Uterus (tissue), 4 donors: ENCODE data around the gene ACOXL. TPM values are rescaled to one million over a fixed set of nuclear protein-coding genes. Genes with fewer than 3 reads are reported as not detected.
"Not testable (repeated sequence)": the region's sequence is repeated elsewhere in the genome, so short reads cannot be mapped to it uniquely, and the experiment has no call there.

Experiments used
- DNase-seq, 2 donors: peaks; one replicate each; pipeline ENCODE4 v3.0.0-alpha.2; 2019 to 2020
- H3K27ac ChIP-seq, 2 donors: fragments of 200-600 bp; sonication (generic); 1 replicate in 1 of 2; 2 replicates in 1 of 2; pipeline ENCODE4 v1.5.1; 2016 to 2018
- H3K27me3 ChIP-seq, 2 donors: fragments of 200-600 bp; sonication (generic); one replicate each; pipeline ENCODE4 v1.5.1; 2018 to 2019; ENCODE audit warnings: control low read depth in 1 of 2
- H3K36me3 ChIP-seq, 2 donors: fragments of 200-600 bp; sonication (generic); one replicate each; pipeline ENCODE4 v1.5.1; 2019; ENCODE audit warnings: control low read depth in 1 of 2
- H3K4me1 ChIP-seq, 2 donors: fragments of 200-600 bp; sonication (generic); one replicate each; pipeline ENCODE4 v1.5.1; 2018 to 2019; ENCODE audit warnings: control low read depth in 1 of 2
- H3K4me3 ChIP-seq, 2 donors: fragments of 200-600 bp; sonication (generic); 1 replicate in 1 of 2; 2 replicates in 1 of 2; pipeline ENCODE4 v1.5.1; 2018 to 2019; ENCODE audit warnings: mild to moderate bottlenecking in 1 of 2
- H3K9me3 ChIP-seq, 2 donors: fragments of 200-600 bp; sonication (generic); one replicate each; pipeline ENCODE4 v1.5.1; 2019; ENCODE audit warnings: control low read depth in 1 of 2
- POLR2A ChIP-seq, 2 donors: fragments of 450-650 bp; IDR thresholded peaks; one replicate each; pipeline ENCODE4 v1.6.1; 2016; ENCODE audit warnings: antibody characterized with exemption in 2 of 2, mild to moderate bottlenecking in 1 of 2, moderate library complexity in 1 of 2
- intact Hi-C: fragments of 100-400 bp; cut with DNase I; formaldehyde crosslinking; loops from one replicate; pipeline ENCODE4 v1.15.1; 2023; ENCODE audit warnings: low total_unique reads
- total RNA-seq, 4 donors: library from RNA; depleted of rRNA in 3 of 4; stranded (reverse); fragments of >200 nt in 3 of 4; gene quantifications; one replicate each; pipeline versions ENCODE4 v1.1.0 to v1.2.4, GENCODE V29; 2014 to 2023
- TF ChIP-seq, protein P1 (sequence below), 4 experiments: fragments of 200-600 bp in 2 of 4; fragments of 450-650 bp in 2 of 4; sonication (generic) in 2 of 4; IDR thresholded peaks; one replicate each; pipeline ENCODE4 v1.5.1; 2016 to 2019; ENCODE audit warnings: antibody characterized with exemption in 4 of 4, mild to moderate bottlenecking in 2 of 4, moderate library complexity in 1 of 4
- donor health status: DM: yes; HTN: yes; CAD: no.

The ACOXL gene
- total RNA-seq, 4 donors from 2014 or later = 0.18 to 0.41 TPM; not detected in 2

DNA sequence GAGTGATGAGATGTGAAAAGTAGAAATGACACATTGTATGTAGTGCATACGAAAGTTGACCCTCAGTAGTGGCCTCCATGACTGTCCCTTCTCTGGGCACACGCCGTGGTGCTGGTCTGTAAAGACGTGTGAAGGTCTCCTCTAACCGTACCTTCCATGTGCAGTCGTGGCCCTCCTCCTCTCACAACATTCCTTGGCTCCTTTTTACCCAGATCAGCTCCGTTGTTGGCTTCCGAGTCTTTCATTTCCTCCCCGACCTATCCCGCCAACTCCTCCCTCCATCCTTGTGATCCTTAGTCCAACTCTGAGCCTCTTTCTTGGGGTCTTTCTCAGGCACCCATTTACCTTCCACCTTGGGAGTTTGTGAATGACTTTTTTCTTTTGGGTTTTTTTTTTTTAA is 227.9 kb downstream of the ACOXL start:
- intact Hi-C loops = no loop called here
- H3K27ac ChIP-seq = no peak overlapping the region

GRCh38 chr2:110960954-110961353 is 228.6 kb downstream of the ACOXL start:
- Histone ChIP-seq H3K36me3 (no peaks in the 10 kb centered on the region), H3K27me3 (no peaks in the 10 kb centered on the region), H3K27ac (no peak overlapping the region), H3K9me3 (no peaks in the 10 kb centered on the region), H3K4me3 (no peak overlapping the region), H3K4me1 (no peaks in the 10 kb centered on the region)
- intact Hi-C loops = no loop called here
- no peak for DNase-seq
- TF ChIP-seq POLR2A (IDR thresholded peaks at IDR 0.05) = no peak
- TF ChIP-seq, protein P1, sequence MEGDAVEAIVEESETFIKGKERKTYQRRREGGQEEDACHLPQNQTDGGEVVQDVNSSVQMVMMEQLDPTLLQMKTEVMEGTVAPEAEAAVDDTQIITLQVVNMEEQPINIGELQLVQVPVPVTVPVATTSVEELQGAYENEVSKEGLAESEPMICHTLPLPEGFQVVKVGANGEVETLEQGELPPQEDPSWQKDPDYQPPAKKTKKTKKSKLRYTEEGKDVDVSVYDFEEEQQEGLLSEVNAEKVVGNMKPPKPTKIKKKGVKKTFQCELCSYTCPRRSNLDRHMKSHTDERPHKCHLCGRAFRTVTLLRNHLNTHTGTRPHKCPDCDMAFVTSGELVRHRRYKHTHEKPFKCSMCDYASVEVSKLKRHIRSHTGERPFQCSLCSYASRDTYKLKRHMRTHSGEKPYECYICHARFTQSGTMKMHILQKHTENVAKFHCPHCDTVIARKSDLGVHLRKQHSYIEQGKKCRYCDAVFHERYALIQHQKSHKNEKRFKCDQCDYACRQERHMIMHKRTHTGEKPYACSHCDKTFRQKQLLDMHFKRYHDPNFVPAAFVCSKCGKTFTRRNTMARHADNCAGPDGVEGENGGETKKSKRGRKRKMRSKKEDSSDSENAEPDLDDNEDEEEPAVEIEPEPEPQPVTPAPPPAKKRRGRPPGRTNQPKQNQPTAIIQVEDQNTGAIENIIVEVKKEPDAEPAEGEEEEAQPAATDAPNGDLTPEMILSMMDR (IDR thresholded peaks at IDR 0.05) = no peak

More for the DNA sequence above, 227.9 kb downstream of the ACOXL start:
- DNase-seq = no peak
- H3K27me3 ChIP-seq = no peaks in the 10 kb centered on the region
- H3K4me1 ChIP-seq = no peaks in the 10 kb centered on the region
- H3K9me3 ChIP-seq = no peaks in the 10 kb centered on the region
- H3K36me3 ChIP-seq = no peaks in the 10 kb centered on the region
- H3K4me3 ChIP-seq = no peak overlapping the region
- TF ChIP-seq, protein P1 (IDR thresholded peaks at IDR 0.05) = no peak
- no peak for TF ChIP-seq POLR2A (IDR thresholded peaks at IDR 0.05)

DNA sequence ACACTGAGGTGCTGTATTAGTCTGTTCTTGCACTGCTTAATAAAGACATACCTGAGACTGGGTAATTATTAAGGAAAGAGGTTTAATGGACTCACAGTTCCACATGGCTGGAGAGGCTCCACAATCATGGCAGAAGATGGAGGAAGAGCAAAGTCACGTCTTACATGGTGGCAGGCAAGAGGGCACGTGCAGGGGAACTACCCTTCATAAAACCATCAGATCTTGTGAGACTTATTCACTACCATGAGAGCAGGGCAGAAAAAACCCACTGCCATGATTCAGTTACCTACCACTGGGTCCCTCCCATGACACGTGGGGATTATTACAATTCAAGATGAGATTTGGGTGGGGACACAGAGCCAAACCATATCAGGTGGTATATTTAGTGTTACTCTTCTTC is 229.3 kb downstream of the ACOXL start:
- H3K36me3 ChIP-seq, DNase-seq, intact Hi-C loops, H3K4me1 ChIP-seq, H3K27me3 ChIP-seq, H3K4me3 ChIP-seq, H3K9me3 ChIP-seq, H3K27ac ChIP-seq: not testable (repeated sequence)

DNA sequence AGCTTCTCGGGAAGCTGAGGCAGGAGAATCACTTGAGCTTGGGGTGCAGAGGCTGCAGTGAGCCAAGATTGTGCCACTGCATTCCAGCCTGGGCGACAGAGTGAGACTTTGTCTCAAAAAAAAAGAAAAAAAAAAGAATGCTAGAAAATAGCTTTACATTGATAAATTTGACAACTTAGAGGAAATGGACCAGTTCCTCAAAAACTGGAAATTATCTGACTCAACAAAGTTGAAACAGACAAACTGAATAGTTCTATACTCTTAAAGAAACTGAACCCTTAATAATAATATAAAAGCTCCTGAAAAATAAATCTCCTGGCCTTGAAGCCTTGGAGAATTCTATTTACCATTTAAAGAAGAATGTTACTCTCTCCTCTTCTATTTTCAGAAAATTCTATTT is 237.3 kb downstream of the ACOXL start:
- H3K9me3 ChIP-seq = no peaks in the 10 kb centered on the region
- intact Hi-C loops = no loop called here
- DNase-seq = no peak
- TF ChIP-seq, protein P1 (IDR thresholded peaks at IDR 0.05) = no peak
- TF ChIP-seq POLR2A (IDR thresholded peaks at IDR 0.05) = no peak
- H3K27ac ChIP-seq = no peak overlapping the region
- H3K27me3 ChIP-seq = no peaks in the 10 kb centered on the region
- no peak overlapping the region for H3K4me3 ChIP-seq
- no peaks in the 10 kb centered on the region for H3K4me1 ChIP-seq
- peaks cover 0 to 1% of the 10 kb centered on the region in 2 donors for H3K36me3 ChIP-seq

GRCh38 chr2:110970201-110970600 is 237.8 kb downstream of the ACOXL start:
- TF ChIP-seq, protein P1 (IDR thresholded peaks at IDR 0.05) = no peak
- TF ChIP-seq POLR2A (IDR thresholded peaks at IDR 0.05) = no peak
- H3K27me3 ChIP-seq = no peaks in the 10 kb centered on the region

DNA sequence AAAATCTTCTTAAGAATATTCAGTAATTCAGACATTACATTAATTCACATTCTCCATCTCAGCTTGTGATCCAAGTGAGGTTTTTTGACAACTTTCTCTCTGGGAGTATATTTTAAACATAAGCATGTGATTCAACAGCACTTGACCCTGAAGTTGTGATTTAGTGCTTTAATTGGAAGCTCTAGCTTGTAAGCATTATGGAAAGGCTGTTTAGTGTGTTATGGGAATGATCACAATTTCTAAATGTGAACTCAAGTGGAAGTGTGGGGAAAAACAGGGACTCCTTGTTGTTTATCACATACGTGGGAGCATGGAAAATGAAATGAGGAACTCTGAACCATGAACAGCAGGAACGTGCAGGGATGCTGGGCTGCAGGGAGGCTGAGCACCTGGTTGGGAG is 239.4 kb downstream of the ACOXL start:
- Histone ChIP-seq H3K36me3 (peaks cover 0 to 1% of the 10 kb centered on the region in 2 donors), H3K27ac (no peak overlapping the region), H3K4me3 (no peak overlapping the region), H3K4me1 (no peaks in the 10 kb centered on the region), H3K27me3 (no peaks in the 10 kb centered on the region), H3K9me3 (no peaks in the 10 kb centered on the region)
- no peak for DNase-seq
- TF ChIP-seq, protein P1 (IDR thresholded peaks at IDR 0.05) = no peak
- TF ChIP-seq POLR2A (IDR thresholded peaks at IDR 0.05) = no peak
- intact Hi-C loops = no loop called here

More at GRCh38 chr2:110970201-110970600, 237.8 kb downstream of the ACOXL start:
- Histone ChIP-seq H3K9me3 (no peaks in the 10 kb centered on the region), H3K4me3 (no peak overlapping the region), H3K27ac (no peak overlapping the region), H3K4me1 (no peaks in the 10 kb centered on the region), H3K36me3 (peaks cover 0 to 1% of the 10 kb centered on the region in 2 donors)
- DNase-seq = no peak
- intact Hi-C loops = no loop called here
